Neural cell (in vitro differentiated cells): ENCODE results near the gene PHF2.

Source experiments
- CTCF ChIP-seq: fragments of 450-650 bp; IDR thresholded peaks from 2 replicates; pipeline ENCODE4 v1.5.1; 2014; ENCODE audit warnings: antibody characterized with exemption, mild to moderate bottlenecking, moderate library complexity; ENCODE audit not compliant: poor library complexity, severe bottlenecking
- EP300 ChIP-seq: fragments of 450-650 bp; conservative IDR thresholded peaks from 2 replicates; pipeline ENCODE4 v1.6.1; 2014; ENCODE audit warnings: antibody characterized with exemption, mild to moderate bottlenecking, moderate library complexity; ENCODE audit not compliant: poor library complexity, severe bottlenecking
- EZH2 ChIP-seq: fragments of 200-600, 300-800 bp; shearing (Covaris generic), sonication (generic); IDR thresholded peaks from 2 replicates; pipeline ENCODE4 v1.6.1; 2014; ENCODE audit warnings: antibody characterized with exemption, low read length, borderline replicate concordance, mild to moderate bottlenecking; ENCODE audit not compliant: insufficient read depth, poor library complexity, severe bottlenecking
- MXI1 ChIP-seq: fragments of 450-650 bp; conservative IDR thresholded peaks from 2 replicates; pipeline ENCODE4 v1.6.1; 2014; ENCODE audit warnings: antibody characterized with exemption, mild to moderate bottlenecking; ENCODE audit not compliant: poor library complexity, severe bottlenecking
- POLR2AphosphoS5 ChIP-seq: IDR thresholded peaks from 2 replicates; pipeline ENCODE4 v1.6.1; 2012
- RAD21 ChIP-seq: fragments of 450-650 bp; conservative IDR thresholded peaks from 2 replicates; pipeline ENCODE4 v1.6.1; 2014; ENCODE audit warnings: antibody characterized with exemption, mild to moderate bottlenecking, moderate library complexity
- REST ChIP-seq: IDR thresholded peaks from 2 replicates; pipeline ENCODE4 v1.6.1; 2012; ENCODE audit warnings: borderline replicate concordance
- SMC3 ChIP-seq: fragments of 450-650 bp; conservative IDR thresholded peaks from 2 replicates; pipeline ENCODE4 v1.6.1; 2014; ENCODE audit warnings: antibody characterized with exemption, mild to moderate bottlenecking, moderate library complexity; ENCODE audit not compliant: poor library complexity
- TAF1 ChIP-seq: IDR thresholded peaks from 2 replicates; pipeline ENCODE4 v1.6.1; 2012; ENCODE audit warnings: low read depth

- TF ChIP-seq CTCF (no peak), REST (no peak), POLR2AphosphoS5 (no peak), TAF1 (no peak), EZH2 (no peak), EP300 (no peak), MXI1 (no peak), SMC3 (no peak), RAD21 (no peak)
Observed at GRCh38 chr9:93620041-93620506, 43.7 kb downstream of the PHF2 start.
